Measurements from ENCODE around the gene GPA33. TPM values are rescaled to one million over a fixed set of nuclear protein-coding genes. Genes with fewer than 3 reads are reported as not detected.

The GPA33 gene
- total and polyA plus RNA-seq, 8 donors = 0.11 to 0.55 (median 0.27) TPM; not detected in 2

DNA sequence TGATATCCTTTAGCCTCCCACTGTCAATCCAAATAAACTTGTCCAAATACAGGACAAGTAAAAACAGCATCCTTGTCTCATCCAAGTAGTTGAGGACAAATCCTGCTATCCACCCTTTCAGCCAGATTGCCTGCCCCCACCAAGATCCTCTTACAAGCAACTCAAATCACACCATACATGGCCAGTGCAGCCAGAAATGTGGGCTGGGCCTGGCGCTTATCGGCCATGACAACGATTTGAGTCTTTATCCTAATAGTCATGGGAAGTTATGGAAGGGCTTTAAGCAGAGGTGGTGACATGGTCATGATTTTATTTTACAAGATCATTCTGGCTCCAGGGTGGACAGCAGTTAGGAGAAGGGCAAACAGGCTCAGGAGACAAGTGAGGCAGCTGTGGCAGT is 6.3 kb downstream of the GPA33 start:
- Histone ChIP-seq H3K36me3 (no peaks in the 10 kb centered on the region), H3K4me3 (no peak overlapping the region), H3K27ac (no peak overlapping the region), H3K27me3 (peaks cover 0 to 26% of the 10 kb centered on the region in 2 donors), H3K9me3 (no peaks in the 10 kb centered on the region), H3K4me1 (no peaks in the 10 kb centered on the region)
- TF ChIP-seq, protein P1, sequence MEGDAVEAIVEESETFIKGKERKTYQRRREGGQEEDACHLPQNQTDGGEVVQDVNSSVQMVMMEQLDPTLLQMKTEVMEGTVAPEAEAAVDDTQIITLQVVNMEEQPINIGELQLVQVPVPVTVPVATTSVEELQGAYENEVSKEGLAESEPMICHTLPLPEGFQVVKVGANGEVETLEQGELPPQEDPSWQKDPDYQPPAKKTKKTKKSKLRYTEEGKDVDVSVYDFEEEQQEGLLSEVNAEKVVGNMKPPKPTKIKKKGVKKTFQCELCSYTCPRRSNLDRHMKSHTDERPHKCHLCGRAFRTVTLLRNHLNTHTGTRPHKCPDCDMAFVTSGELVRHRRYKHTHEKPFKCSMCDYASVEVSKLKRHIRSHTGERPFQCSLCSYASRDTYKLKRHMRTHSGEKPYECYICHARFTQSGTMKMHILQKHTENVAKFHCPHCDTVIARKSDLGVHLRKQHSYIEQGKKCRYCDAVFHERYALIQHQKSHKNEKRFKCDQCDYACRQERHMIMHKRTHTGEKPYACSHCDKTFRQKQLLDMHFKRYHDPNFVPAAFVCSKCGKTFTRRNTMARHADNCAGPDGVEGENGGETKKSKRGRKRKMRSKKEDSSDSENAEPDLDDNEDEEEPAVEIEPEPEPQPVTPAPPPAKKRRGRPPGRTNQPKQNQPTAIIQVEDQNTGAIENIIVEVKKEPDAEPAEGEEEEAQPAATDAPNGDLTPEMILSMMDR (IDR thresholded peaks at IDR 0.05) = no peak
- DNase-seq (no peak), ATAC-seq (no peak)
- intact Hi-C loops (cut with DNase I) = no loop called here

DNA sequence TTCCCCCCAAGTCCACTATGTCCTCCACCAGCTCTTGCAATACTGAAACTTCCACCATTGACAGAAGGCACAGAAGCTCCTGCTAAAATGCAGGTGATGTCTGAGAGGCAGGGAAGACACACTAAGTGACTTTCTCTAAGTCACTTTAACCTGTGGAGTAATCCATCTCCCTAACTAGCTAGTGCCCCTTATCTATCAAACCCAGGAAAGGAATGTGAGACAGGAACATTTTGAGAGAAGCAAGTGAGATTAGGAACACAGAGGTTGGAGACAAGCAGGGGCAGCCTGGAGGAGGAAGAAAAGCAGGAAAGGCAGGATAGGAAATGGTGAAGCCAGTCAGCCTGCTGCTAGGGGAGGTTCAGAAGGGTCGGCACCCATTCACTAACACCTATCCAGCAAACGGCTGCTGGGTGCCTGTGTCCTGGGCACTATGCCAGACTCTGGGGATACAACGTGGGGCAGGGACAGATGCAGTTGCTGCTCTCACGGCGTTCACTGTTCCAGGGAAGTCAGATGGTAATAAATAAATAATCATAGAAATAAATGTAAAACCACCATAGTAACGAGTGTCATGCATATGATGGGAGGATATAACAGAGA is 7.0 kb downstream of the GPA33 start:
- Histone ChIP-seq H3K4me1 (no peaks in the 10 kb centered on the region), H3K27me3 (peaks cover 0 to 26% of the 10 kb centered on the region in 2 donors), H3K36me3 (no peaks in the 10 kb centered on the region), H3K4me3 (no peak overlapping the region), H3K9me3 (no peaks in the 10 kb centered on the region), H3K27ac (no peak overlapping the region)
- ATAC-seq = no peak
- DNase-seq = no peak
- TF ChIP-seq, protein P1 (IDR thresholded peaks at IDR 0.05) = no peak
- intact Hi-C loops (cut with DNase I) = no loop called here

GRCh38 chr1:167082511-167083027 is 7.6 kb downstream of the GPA33 start:
- TF ChIP-seq, protein P1 (IDR thresholded peaks at IDR 0.05) = no peak
- no peaks in the 10 kb centered on the region for H3K9me3 ChIP-seq
- no peak overlapping the region for H3K4me3 ChIP-seq
- H3K27me3 ChIP-seq = peaks cover 0 to 26% of the 10 kb centered on the region in 2 donors
- DNase-seq (no peak), ATAC-seq (peak; percentile 68)
- no peak overlapping the region for H3K27ac ChIP-seq
- H3K4me1 ChIP-seq = no peaks in the 10 kb centered on the region
- intact Hi-C loops (cut with DNase I) = no loop called here
- no peaks in the 10 kb centered on the region for H3K36me3 ChIP-seq

- no peak for DNase-seq
Observed at GRCh38 chr1:167081594-167082156, 8.5 kb downstream of the GPA33 start.

DNA sequence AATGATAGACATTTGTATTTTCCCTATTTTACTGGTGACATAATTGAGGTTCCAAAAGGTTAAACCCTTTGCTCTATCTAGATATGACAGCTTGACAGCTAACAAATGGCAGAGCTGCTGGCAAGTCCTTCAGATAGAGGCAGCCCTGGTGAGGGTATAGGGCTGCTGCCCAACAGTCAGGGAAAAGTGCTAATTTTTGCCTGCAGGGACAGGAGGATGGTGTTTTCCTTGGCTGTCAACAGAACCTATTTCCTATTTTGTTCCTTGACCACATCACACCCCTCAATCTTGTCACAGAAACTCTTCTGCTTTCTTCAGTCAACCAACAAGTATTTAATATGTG is 12.3 kb downstream of the GPA33 start:
- intact Hi-C loops (cut with DNase I) = loop anchor here in 1 of 2 donors (10.0 kb wide), 1 partner anchor 447 kb away; no protein-coding TSS in a partner anchor
- no peaks in the 10 kb centered on the region for H3K4me1 ChIP-seq
- ATAC-seq (no peak), DNase-seq (no peak)
- no peaks in the 10 kb centered on the region for H3K36me3 ChIP-seq
- H3K4me3 ChIP-seq = no peak overlapping the region
- peaks cover 0 to 21% of the 10 kb centered on the region in 2 donors for H3K27me3 ChIP-seq
- H3K9me3 ChIP-seq = no peaks in the 10 kb centered on the region
- TF ChIP-seq, protein P1 (IDR thresholded peaks at IDR 0.05) = no peak
- no peak overlapping the region for H3K27ac ChIP-seq

More at GRCh38 chr1:167081594-167082156, 8.5 kb downstream of the GPA33 start:
- Histone ChIP-seq H3K4me1 (no peaks in the 10 kb centered on the region), H3K9me3 (no peaks in the 10 kb centered on the region), H3K27ac (no peak overlapping the region), H3K27me3 (peaks cover 0 to 26% of the 10 kb centered on the region in 2 donors), H3K4me3 (no peak overlapping the region), H3K36me3 (no peaks in the 10 kb centered on the region)
- TF ChIP-seq, protein P1 (IDR thresholded peaks at IDR 0.05) = no peak
- ATAC-seq = no peak
- intact Hi-C loops (cut with DNase I) = no loop called here
